ENCODE data around the gene MYBPC2.

MYBPC2 gene

GRCh38 chr19:50500753-50501151 lies 68.1 kb downstream of the MYBPC2 start:
- no peak for DNase-seq (ENCODE audit: low spot score)

GRCh38 chr19:50501186-50501567 lies 68.5 kb downstream of the MYBPC2 start:
- no peak for DNase-seq (ENCODE audit: low spot score)

- no peak for DNase-seq (ENCODE audit: low spot score)
Measured at GRCh38 chr19:50501568-50502475, 69.1 kb downstream of the MYBPC2 start.

GRCh38 chr19:50505856-50506611 lies 73.3 kb downstream of the MYBPC2 start:
- no peak for DNase-seq (ENCODE audit: low spot score)

- no peak for DNase-seq (ENCODE audit: low spot score)
Measured at GRCh38 chr19:50506700-50507099, 74.0 kb downstream of the MYBPC2 start.

GRCh38 chr19:50507376-50507775 lies 74.7 kb downstream of the MYBPC2 start:
- no peak for DNase-seq (ENCODE audit: low spot score)

- DNase-seq (ENCODE audit: low spot score) = no peak
Measured at GRCh38 chr19:50508843-50509190, 76.1 kb downstream of the MYBPC2 start.

- no peak for DNase-seq (ENCODE audit: low spot score)
Measured at GRCh38 chr19:50509366-50509765, 76.7 kb downstream of the MYBPC2 start.

- no peak for DNase-seq (ENCODE audit: low spot score)
Measured at GRCh38 chr19:50510121-50510670, 77.5 kb downstream of the MYBPC2 start.

- DNase-seq (ENCODE audit: low spot score) = no peak
Measured at GRCh38 chr19:50510700-50511068, 78.0 kb downstream of the MYBPC2 start.

- peak; percentile 99 for DNase-seq (ENCODE audit: low spot score)
Measured at GRCh38 chr19:50511069-50511822, 78.6 kb downstream of the MYBPC2 start, which contains the start of gene JOSD2. TSS of gene JOSD2 (minus strand) at chr19:50511191. CDS start at chr19:50510431, 760 bp downstream.

- no peak for DNase-seq (ENCODE audit: low spot score)
Measured at GRCh38 chr19:50512112-50512998, 79.7 kb downstream of the MYBPC2 start.

GRCh38 chr19:50512999-50513745 lies 80.5 kb downstream of the MYBPC2 start:
- no peak for DNase-seq (ENCODE audit: low spot score)

GRCh38 chr19:50513746-50514345 lies 81.2 kb downstream of the MYBPC2 start, which contains the start of gene ASPDH:
TSS of gene ASPDH (minus strand) at chr19:50513913. CDS start at chr19:50513823, 90 bp downstream.
- no peak for DNase-seq (ENCODE audit: low spot score)

GRCh38 chr19:50514346-50515167 lies 81.9 kb downstream of the MYBPC2 start:
- DNase-seq (ENCODE audit: low spot score) = no peak

GRCh38 chr19:50515168-50515561 lies 82.5 kb downstream of the MYBPC2 start:
- no peak for DNase-seq (ENCODE audit: low spot score)

All from kidney tubule cell (primary cell).